BLaER1 treated with 17β-estradiol and CSF1 and Interleukin-3, amounts not matched to agents 10 nM and 100 nM (cell line): ENCODE results near the gene MARCHF6.

Source experiments
- H3K27ac ChIP-seq, 11 experiments: shearing (Covaris generic); formaldehyde crosslinking; 2 replicates each; pipeline ENCODE4 v1.8.1; 2022
- H3K27me3 ChIP-seq, 11 experiments: shearing (Covaris generic); formaldehyde crosslinking; 2 replicates each; pipeline ENCODE4 v1.8.1; 2022
- H3K36me3 ChIP-seq, 11 experiments: shearing (Covaris generic); formaldehyde crosslinking; 2 replicates each; pipeline ENCODE4 v1.8.1; 2022
- H3K4me1 ChIP-seq, 10 experiments: shearing (Covaris generic); formaldehyde crosslinking; 2 replicates each; pipeline ENCODE4 v1.8.1; 2022
- H3K4me2 ChIP-seq, 11 experiments: shearing (Covaris generic); formaldehyde crosslinking; 2 replicates each; pipeline ENCODE4 v1.8.1; 2022
- H3K4me3 ChIP-seq, 10 experiments: shearing (Covaris generic); formaldehyde crosslinking; 2 replicates each; pipeline ENCODE4 v1.8.1; 2022
- H3K9ac ChIP-seq, 11 experiments: shearing (Covaris generic); formaldehyde crosslinking; 2 replicates each; pipeline ENCODE4 v1.8.1; 2022
- H3K9me3 ChIP-seq, 11 experiments: shearing (Covaris generic); formaldehyde crosslinking; replicated peaks in 1 of 11; 2 replicates each; pipeline ENCODE4 v1.8.1; 2022
- H4K20me1 ChIP-seq, 11 experiments: shearing (Covaris generic); formaldehyde crosslinking; 2 replicates each; pipeline ENCODE4 v1.8.1; 2022
- Cebpa-rat ChIP-seq, 11 experiments: shearing (Covaris generic); IDR thresholded peaks; 2 replicates each; pipeline ENCODE4 v1.8.1; 2022

Gene MARCHF6

GRCh38 chr5:10399839-10400238 lies 46.3 kb downstream of the MARCHF6 start:
- Histone ChIP-seq H3K4me1 (no peaks in the 10 kb centered on the region), H3K27me3 (no peaks in the 10 kb centered on the region), H3K9ac (no peak overlapping the region), H3K4me2 (no peak overlapping the region), H3K9me3 (no peaks in the 10 kb centered on the region), H4K20me1 (peaks cover 0 to 73% (median 5%) of the 10 kb centered on the region in 11 experiments; a peak in 8 of 22 replicates), H3K36me3 (peaks cover 92 to 100% (median 99%) of the 10 kb centered on the region in 11 experiments), H3K27ac (no peak overlapping the region), H3K4me3 (no peak overlapping the region)
- no peak for TF ChIP-seq Cebpa-rat (IDR thresholded peaks at IDR 0.05)

- peaks cover 0 to 68% (median 5%) of the 10 kb centered on the region in 11 experiments; a peak in 8 of 22 replicates for H4K20me1 ChIP-seq
- H3K36me3 ChIP-seq: peaks cover 92 to 100% (median 99%) of the 10 kb centered on the region in 11 experiments
- no peak overlapping the region for H3K27ac ChIP-seq
- H3K9me3 ChIP-seq: no peaks in the 10 kb centered on the region
- no peaks in the 10 kb centered on the region for H3K4me1 ChIP-seq
- no peaks in the 10 kb centered on the region for H3K27me3 ChIP-seq
- no peak overlapping the region for H3K4me3 ChIP-seq
- no peak overlapping the region for H3K9ac ChIP-seq
- no peak overlapping the region for H3K4me2 ChIP-seq
- TF ChIP-seq Cebpa-rat (IDR thresholded peaks at IDR 0.05): no peak
Observed at GRCh38 chr5:10400411-10400810, 46.9 kb downstream of the MARCHF6 start.

GRCh38 chr5:10400831-10401230 lies 47.3 kb downstream of the MARCHF6 start:
- H3K9me3 ChIP-seq: no peaks in the 10 kb centered on the region
- no peak overlapping the region for H3K4me2 ChIP-seq
- no peak for TF ChIP-seq Cebpa-rat (IDR thresholded peaks at IDR 0.05)
- peaks cover 92 to 100% (median 99%) of the 10 kb centered on the region in 11 experiments for H3K36me3 ChIP-seq
- no peaks in the 10 kb centered on the region for H3K27me3 ChIP-seq
- H3K4me1 ChIP-seq: no peaks in the 10 kb centered on the region
- H3K27ac ChIP-seq: no peak overlapping the region
- H3K9ac ChIP-seq: no peak overlapping the region
- H3K4me3 ChIP-seq: no peak overlapping the region
- H4K20me1 ChIP-seq: peaks cover 0 to 68% (median 5%) of the 10 kb centered on the region in 11 experiments; a peak in 8 of 22 replicates

DNA sequence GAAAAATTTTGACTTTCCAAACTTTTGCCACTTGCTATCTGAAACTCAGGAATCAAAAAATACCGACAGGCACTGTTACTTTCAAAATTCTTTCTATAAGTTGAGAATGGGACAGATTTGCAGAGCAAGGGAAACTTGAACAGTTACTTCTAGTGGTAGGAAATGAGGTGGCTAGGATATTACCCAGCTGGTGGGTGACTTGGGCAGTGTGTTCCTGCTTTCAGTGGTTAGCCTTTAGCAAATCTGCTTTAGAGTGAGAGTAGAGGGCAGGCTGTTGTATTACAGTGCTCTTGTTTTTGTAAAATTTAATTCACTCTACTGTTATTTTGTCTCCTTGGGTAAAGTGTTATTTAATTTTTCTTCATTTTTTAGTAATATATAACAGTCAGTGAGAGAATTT lies 48.0 kb downstream of the MARCHF6 start:
- no peaks in the 10 kb centered on the region for H3K27me3 ChIP-seq
- H4K20me1 ChIP-seq: peaks cover 0 to 70% (median 5%) of the 10 kb centered on the region in 11 experiments; a peak in 8 of 22 replicates
- H3K9me3 ChIP-seq: no peaks in the 10 kb centered on the region
- H3K27ac ChIP-seq: no peak overlapping the region
- H3K4me1 ChIP-seq: 0 out of 20 replicates have a peak, but pooled peaks cover 0 to 4% (median 0%) of the 10 kb centered on the region in 10 experiments
- no peak for TF ChIP-seq Cebpa-rat (IDR thresholded peaks at IDR 0.05)
- H3K4me2 ChIP-seq: no peak overlapping the region
- H3K9ac ChIP-seq: no peak overlapping the region
- H3K4me3 ChIP-seq: no peak overlapping the region
- peaks cover 92 to 100% (median 99%) of the 10 kb centered on the region in 11 experiments for H3K36me3 ChIP-seq
